ENCODE results near the gene MPPED2. TPM values are rescaled to one million over a fixed set of nuclear protein-coding genes. Genes with fewer than 3 reads are reported as not detected.

The MPPED2 gene
- total and polyA plus RNA-seq, 10 of the 15 experiments (the other 5 are each of a cell fraction or from before 2014, with no cell fraction given) = not detected

GRCh38 chr11:30458541-30458940 is 127.6 kb downstream of the MPPED2 start (continued):
- TF ChIP-seq STAT1 (conservative IDR thresholded peaks at IDR 0.05) (no peak), NKRF (conservative IDR thresholded peaks at IDR 0.05) (no peak)

GRCh38 chr11:30457087-30457486 is 129.1 kb downstream of the MPPED2 start:
- no peak overlapping the region for H3K4me3 ChIP-seq
- no peaks in the 10 kb centered on the region for H3K9me3 ChIP-seq (replicated peaks; ENCODE audit: control insufficient read depth, insufficient read depth, low read length)
- H3K27me3 ChIP-seq (replicated peaks in 1 of 2; ENCODE audit: control insufficient read depth in 2 of 2, insufficient read depth in 2 of 2, low read length in 1 of 2) = peaks cover 1 to 2% of the 10 kb centered on the region in 2 experiments; a peak in 3 of 4 replicates
- POLR2A ChIA-PET = interaction anchor here (0.6 kb wide), 1 partner anchor 1545 kb away, joined by 3 read pairs; no protein-coding TSS in a partner anchor
- in situ Hi-C loops (cut with MboI) (no loop called here), intact Hi-C loops (cut with micrococcal nuclease; ENCODE audit: unreplicated experiment) (no loop called here)
- no peak overlapping the region for H3K9ac ChIP-seq (ENCODE audit: control insufficient read depth, insufficient read depth, low read length)
- no TSS peak for BruUV-seq (replicated peaks)
- FAIRE-seq (no peak), DNase-seq (ENCODE audit: low read depth, low spot score) (no peak), ATAC-seq (no peak)
- no peaks in the 10 kb centered on the region for H4K20me1 ChIP-seq (ENCODE audit: control insufficient read depth, insufficient read depth)
- CTCF ChIA-PET = no interaction called here
- 12% methylated on average over 3 of the region's 3 CpGs for WGBS (ENCODE audit: insufficient coverage, insufficient replicate concordance, low lambda C conversion rate, missing lambda C conversion rate)
- no peaks in the 10 kb centered on the region for H3K79me2 ChIP-seq (ENCODE audit: control insufficient read depth, insufficient read depth, low read length)
- RAD21 ChIA-PET (ENCODE audit: unreplicated experiment) = no interaction called here
- TF ChIP-seq GABPA (IDR thresholded peaks at IDR 0.05; ENCODE audit: low read depth) (no peak), SMAD5 (IDR thresholded peaks at IDR 0.05; ENCODE audit: low read depth) (no peak), KDM1A (IDR thresholded peaks at IDR 0.05; ENCODE audit: borderline replicate concordance) (no peak), KAT2A (conservative IDR thresholded peaks at IDR 0.05; ENCODE audit: control insufficient read depth, low read depth, low read length) (no peak), SPI1 (IDR thresholded peaks at IDR 0.05; ENCODE audit: borderline replicate concordance, insufficient read depth, low read depth, low read length) (no peak), SMC3 (IDR thresholded peaks at IDR 0.05; ENCODE audit: borderline replicate concordance, low read length) (no peak), MAX (IDR thresholded peaks at IDR 0.05; ENCODE audit: low read depth, low read length) (no peak), CREM (IDR thresholded peaks at IDR 0.05; ENCODE audit: low read depth) (no peak), RBBP5 (conservative IDR thresholded peaks at IDR 0.05) (no peak)
- H3K36me3 ChIP-seq (ENCODE audit: control insufficient read depth in 2 of 2, insufficient read depth in 2 of 2, low read length in 1 of 2) = no peaks in the 10 kb centered on the region
- no peak overlapping the region for H3K27ac ChIP-seq (ENCODE audit: control insufficient read depth, insufficient read depth)
- H2AFZ ChIP-seq (ENCODE audit: control insufficient read depth, low read depth, low read length) = no peak overlapping the region
- H3K4me1 ChIP-seq (ENCODE audit: control insufficient read depth, insufficient read depth, low read length) = no peaks in the 10 kb centered on the region
- SMC1A ChIA-PET (ENCODE audit: uncharacterized antibody, unreplicated experiment) = no interaction called here
- H3K4me2 ChIP-seq (ENCODE audit: control insufficient read depth, insufficient read depth) = no peak overlapping the region

All from GM12878 (cell line).